PFSK-1 (cell line): ENCODE measurements around the gene MYH15.

Experiments
- FOXP2 ChIP-seq: optimal IDR thresholded peaks from 2 replicates; pipeline ENCODE3; 2011; ENCODE audit warnings: borderline replicate concordance, control low read depth, inconsistent platforms; ENCODE audit not compliant: insufficient read depth; ENCODE audit errors: extremely low read length, extremely low read depth
- POLR2AphosphoS5 ChIP-seq: IDR thresholded peaks from 2 replicates; pipeline ENCODE4 v1.6.1; 2012; ENCODE audit warnings: low read depth, mild to moderate bottlenecking, control low read depth, low read length, moderate library complexity
- REST ChIP-seq, 2 experiments: IDR thresholded peaks; 2 replicates each; pipeline versions ENCODE4 v1.6.1 to v1.8.0; 2011 to 2012; ENCODE audit warnings: low read depth in 2 of 2, low read length in 2 of 2, control low read depth in 1 of 2, inconsistent platforms in 1 of 2, mild to moderate bottlenecking in 1 of 2, moderate library complexity in 1 of 2; ENCODE audit not compliant: insufficient read depth in 1 of 2
- SIN3A ChIP-seq: IDR thresholded peaks from 2 replicates; pipeline ENCODE4 v1.6.1; 2012; ENCODE audit warnings: mild to moderate bottlenecking, low read length, moderate library complexity, borderline replicate concordance; ENCODE audit not compliant: insufficient read depth
- TAF1 ChIP-seq: IDR thresholded peaks from 2 replicates; pipeline ENCODE4 v1.6.1; 2012; ENCODE audit warnings: low read length, control low read depth, borderline replicate concordance; ENCODE audit not compliant: insufficient read depth

The MYH15 gene

GRCh38 chr3:108376026-108376425 lies 134.4 kb downstream of the MYH15 start:
- no peak for TF ChIP-seq FOXP2
- TF ChIP-seq REST (IDR thresholded peaks at IDR 0.05; ENCODE audit: insufficient read depth in 1 of 2, low read depth in 2 of 2, low read length in 2 of 2) = no peak
- TF ChIP-seq POLR2AphosphoS5 = no peak
- no peak for TF ChIP-seq TAF1
- no peak for TF ChIP-seq SIN3A

DNA sequence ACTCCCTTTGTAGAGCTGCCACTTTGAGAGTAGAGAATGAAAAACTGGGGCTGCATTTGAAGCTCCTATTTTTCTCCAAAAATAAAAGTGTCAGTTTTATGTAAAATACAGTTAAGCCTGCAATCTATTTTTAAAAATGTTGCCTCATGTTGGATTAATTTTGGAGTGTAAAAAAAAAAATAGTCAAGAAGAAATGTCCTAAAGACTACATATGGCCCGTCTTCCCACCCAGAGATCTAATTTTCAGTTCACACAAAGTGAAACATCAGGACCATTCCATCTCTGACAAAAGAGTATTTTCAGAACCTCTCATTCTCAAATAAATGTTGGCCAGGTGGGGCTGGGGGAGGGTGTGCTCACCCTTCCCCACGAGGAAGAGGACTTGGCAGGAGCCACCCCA lies 151.4 kb downstream of the MYH15 start:
- TF ChIP-seq REST (IDR thresholded peaks at IDR 0.05; ENCODE audit: insufficient read depth in 1 of 2, low read depth in 2 of 2, low read length in 2 of 2) = no peak
- TF ChIP-seq SIN3A = no peak

- TF ChIP-seq POLR2AphosphoS5 = no peak
- TF ChIP-seq REST (IDR thresholded peaks at IDR 0.05; ENCODE audit: insufficient read depth in 1 of 2, low read depth in 2 of 2, low read length in 2 of 2) = no peak
- no peak for TF ChIP-seq FOXP2
- TF ChIP-seq SIN3A = no peak
- no peak for TF ChIP-seq TAF1
Observed at GRCh38 chr3:108357042-108357441, 153.4 kb downstream of the MYH15 start.

DNA sequence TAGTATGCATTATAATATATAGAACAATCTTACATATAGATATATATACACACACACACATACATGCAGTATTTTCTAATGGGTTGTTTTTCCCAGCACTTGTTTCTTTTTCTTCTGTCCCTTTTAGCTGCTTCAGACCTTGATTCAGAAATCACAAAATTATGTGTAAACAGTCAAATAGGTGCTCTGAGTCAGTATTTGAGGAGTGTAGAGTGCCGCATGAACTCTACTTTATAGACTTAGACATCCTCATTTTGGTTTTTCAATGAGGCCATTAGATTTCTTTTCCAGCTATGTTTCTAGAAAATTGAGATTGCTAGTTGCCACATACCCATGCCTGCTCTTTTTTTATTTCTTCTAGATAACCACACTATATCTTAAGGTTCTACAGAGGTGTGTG lies 155.8 kb downstream of the MYH15 start:
- TF ChIP-seq FOXP2 (no peak), POLR2AphosphoS5 (no peak), SIN3A (no peak), TAF1 (no peak)

DNA sequence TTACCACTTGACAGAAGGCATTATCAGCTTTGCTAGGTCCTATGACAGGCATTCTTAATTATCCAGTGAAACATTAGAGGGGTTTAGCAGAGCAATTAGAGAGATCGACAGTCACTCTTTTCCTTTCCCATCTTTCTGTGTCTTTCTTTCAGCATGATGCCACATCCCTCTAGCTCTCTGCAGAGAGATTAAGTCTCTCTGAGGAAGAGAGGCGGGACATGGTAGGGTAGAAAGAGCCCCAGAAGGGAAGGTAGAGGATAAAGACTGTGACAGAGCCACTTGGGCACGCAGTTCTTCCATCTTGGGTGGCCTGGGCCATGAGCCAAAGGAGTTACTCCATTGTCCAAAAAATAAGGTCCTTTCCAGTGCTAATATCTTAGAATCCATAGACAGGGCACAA lies 158.2 kb downstream of the MYH15 start:
- TF ChIP-seq FOXP2 (no peak), TAF1 (no peak), REST (IDR thresholded peaks at IDR 0.05; ENCODE audit: insufficient read depth in 1 of 2, low read depth in 2 of 2, low read length in 2 of 2) (no peak), POLR2AphosphoS5 (no peak), SIN3A (no peak)
